Kidney glomerular epithelial cell (primary cell): ENCODE results near the gene WBP2.

Experiments
- DNase-seq: peaks from one replicate; lab custom pipeline; 2025; lab: John Stamatoyannopoulos, UW

WBP2 gene

DNA sequence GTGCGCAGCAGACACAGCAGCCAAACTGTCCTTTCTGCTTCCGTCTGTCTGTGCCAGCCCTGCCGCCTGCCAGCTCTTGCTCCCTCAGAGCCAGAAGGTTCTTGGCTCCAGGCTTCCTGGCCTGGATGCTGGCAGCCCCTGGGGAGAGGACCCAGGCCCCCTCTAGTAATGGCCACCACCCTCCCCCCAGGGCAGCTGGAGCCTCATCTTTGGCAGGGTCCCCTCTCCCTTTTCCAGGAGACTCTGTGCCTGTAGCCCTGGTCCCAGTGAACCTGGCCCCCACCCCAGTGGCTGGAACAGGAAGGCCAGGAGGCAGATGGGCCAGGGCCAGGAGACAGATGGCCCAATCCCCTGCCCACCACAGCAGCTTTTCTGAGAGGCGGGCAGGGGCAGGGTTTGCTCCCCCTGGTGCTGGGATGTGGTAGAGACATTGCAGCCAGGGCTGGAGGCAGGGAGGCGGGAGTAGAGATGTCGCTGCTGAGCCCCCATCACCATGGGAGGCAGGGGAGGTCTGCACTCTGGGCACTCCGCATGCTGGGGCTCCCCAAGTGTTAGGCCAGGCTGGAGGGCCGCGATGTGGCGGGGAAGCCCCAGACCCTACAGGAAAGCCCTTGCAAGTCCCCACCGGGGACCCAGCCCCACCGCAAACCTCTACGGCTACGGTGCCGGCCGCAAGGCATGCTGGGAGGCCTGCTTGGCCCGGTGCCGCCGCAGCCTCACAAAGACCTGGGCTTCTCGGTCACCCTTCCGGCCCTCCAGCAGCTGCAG lies 27.6 kb downstream of the WBP2 start:
- DNase-seq, result no peak

DNA sequence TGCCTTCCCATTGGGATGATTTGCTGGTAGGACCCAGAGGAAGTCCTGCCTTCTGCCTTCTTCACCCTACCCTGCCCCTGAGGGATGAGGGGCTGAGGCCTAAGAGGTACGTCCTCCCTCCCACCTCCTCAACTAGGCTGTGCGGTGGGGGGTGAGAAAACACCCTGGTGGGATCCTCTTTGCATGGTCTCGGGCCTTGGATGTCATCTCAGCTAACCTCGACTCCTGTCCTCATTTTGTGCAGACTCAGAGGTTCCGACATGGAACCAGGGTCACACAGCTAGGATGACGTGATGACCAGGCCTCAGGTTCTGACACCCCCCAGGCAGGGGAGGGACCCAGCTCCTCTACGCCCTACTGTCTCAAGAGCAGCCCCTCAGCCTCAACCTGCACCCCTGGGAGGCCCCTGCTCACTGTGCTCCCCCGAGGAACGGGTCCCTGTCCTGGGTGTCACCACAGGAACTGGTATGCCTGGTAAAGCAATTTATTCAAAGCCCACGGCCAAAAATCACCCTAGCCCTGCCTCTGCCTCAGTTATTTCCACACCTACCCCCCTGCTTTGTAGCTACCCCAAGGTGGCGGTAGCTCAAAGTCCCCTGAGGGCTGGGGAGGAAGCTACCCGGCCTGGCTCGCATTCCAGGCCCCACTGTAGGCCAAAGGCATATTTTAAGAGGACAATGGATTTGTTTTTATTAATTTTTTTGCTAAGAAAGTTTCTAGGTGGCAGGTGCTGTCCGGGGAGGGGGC lies 28.4 kb downstream of the WBP2 start:
- DNase-seq, result no peak

GRCh38 chr17:75825748-75826370 lies 29.3 kb downstream of the WBP2 start:
- no peak for DNase-seq

GRCh38 chr17:75825149-75825552 lies 30.0 kb downstream of the WBP2 start:
- no peak for DNase-seq

DNA sequence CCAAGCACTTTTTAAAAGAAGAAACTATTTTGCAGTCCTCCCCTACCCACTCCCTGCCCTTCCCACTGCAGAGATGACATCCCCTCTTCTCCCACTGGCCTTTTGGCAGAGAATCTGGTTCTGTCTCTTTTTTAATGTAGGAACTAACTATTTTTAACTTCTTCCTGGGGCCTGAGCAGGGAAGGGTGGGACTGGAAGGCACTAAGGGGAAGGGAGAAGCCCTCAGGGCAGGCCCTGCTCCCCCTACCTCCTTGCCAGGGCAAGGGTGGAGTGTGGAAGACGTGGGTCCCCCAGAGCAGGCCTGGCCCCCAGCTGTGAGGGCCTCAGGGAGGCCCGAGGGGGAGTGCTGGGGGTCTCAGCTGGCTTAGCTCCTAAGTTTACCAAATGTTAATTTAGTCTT lies 30.5 kb downstream of the WBP2 start:
- DNase-seq, result no peak

DNA sequence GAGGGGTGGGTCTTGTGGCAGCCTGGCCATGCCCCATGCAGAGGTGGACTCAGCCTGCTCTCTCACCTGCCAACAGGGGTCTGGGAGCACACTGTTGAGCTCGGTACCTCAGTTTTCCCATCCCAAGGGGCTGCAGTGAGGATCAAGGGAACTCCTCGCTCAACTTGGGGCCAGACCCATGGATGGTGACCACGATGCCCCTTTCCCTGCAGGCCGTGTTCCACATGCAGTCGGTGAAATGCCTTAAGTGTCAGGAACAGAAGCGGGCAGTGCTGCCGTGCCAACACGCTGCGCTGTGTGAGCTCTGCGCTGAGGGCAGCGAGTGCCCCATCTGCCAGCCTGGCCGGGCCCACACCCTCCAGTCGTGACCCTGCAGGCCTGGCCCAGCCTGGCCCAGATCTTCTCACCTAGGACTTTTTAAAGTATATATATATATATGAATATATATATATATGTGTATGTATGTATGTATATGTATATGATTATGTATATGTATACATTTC lies 31.0 kb downstream of the WBP2 start:
- DNase-seq, result no peak

DNA sequence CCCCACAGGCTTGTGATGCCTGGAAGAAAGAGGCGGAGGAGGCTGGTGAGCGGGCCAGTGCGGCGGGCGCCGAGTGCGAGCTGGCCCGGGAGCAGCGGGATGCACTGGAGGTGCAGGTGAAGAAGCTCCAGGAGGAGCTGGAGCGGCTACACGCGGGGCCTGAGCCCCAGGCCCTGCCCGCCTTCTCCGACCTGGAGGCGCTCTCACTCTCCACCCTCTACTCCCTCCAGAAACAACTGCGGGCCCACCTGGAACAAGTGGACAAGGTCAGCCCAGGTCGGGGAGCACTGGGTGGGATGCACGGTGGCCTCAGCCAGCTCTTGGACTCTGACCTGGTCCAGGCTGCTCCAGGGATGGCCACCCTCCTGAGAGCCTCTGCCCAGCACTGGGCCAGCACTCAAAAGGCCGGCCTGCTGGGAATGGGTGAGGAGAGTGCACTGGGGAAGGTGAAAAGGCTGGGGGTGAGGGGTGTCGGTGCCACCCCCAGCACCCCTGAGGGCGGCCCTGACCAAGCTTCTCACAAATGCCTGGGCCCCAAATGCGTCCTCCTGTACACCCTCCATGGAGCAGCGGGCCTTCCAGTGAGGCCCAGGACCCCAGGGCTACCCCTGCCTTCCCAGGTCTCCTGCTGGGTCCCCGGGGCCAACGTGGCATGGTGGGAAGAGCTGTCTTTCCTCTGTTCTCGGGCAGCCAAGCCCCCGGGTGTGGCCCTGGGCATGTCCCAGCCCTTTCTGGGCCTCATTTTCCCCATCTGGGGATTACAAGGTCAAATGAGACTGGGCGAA lies 31.7 kb downstream of the WBP2 start:
- DNase-seq, result no peak

DNA sequence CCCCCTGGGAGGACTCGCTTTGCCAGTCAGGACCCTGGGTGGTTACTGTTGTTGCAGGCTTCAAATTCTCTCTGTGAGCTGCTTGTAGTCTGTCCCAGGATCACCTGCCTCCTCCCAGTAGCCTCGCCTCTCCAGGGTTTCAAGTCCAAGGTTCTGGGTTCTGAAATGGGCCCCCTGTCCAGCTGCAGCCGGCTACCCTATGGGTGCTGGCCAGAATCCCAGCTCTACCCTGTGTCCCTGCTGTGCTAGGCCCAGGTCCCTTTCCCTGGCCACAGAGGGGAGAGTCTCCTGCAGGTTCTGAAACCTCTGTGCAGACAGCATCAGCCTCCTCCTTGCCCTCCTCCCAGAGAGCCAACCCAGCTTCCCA lies 32.4 kb downstream of the WBP2 start:
- no peak for DNase-seq

DNA sequence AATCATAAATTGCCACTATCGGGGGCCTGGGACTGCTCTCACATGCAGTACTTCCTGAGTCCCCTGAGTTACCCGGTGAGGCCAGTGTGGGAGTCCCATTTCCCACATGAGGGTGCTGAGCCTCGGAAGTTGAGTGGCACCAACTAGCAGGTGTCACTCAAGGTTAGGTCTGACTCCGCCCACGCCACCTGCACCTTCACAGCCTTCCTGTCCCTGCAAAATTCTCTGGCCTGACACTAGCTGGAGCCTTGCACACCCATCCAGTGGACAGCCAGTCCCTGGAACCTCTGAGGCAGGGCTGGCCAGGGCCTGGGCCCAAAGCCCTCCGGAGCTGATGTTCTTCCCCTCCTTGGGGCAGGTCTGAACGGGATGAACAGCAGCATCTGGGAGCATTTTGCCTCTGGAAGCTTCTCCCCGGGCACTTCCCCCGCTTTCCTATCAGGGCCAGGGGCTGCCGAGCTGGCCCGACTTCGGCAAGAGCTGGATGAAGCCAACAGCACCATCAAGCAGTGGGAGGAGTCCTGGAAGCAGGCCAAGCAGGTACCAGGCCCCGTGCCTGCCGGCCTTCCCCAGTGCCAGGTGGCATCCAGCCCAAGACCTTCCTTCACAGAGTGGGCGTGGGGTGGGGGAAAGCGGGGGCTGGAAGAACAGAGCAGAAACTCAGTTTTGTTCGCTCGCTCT lies 32.9 kb downstream of the WBP2 start:
- no peak for DNase-seq

- no peak for DNase-seq
These were observed 33.6 kb downstream of the WBP2 start for GRCh38 chr17:75821552-75821951.

DNA sequence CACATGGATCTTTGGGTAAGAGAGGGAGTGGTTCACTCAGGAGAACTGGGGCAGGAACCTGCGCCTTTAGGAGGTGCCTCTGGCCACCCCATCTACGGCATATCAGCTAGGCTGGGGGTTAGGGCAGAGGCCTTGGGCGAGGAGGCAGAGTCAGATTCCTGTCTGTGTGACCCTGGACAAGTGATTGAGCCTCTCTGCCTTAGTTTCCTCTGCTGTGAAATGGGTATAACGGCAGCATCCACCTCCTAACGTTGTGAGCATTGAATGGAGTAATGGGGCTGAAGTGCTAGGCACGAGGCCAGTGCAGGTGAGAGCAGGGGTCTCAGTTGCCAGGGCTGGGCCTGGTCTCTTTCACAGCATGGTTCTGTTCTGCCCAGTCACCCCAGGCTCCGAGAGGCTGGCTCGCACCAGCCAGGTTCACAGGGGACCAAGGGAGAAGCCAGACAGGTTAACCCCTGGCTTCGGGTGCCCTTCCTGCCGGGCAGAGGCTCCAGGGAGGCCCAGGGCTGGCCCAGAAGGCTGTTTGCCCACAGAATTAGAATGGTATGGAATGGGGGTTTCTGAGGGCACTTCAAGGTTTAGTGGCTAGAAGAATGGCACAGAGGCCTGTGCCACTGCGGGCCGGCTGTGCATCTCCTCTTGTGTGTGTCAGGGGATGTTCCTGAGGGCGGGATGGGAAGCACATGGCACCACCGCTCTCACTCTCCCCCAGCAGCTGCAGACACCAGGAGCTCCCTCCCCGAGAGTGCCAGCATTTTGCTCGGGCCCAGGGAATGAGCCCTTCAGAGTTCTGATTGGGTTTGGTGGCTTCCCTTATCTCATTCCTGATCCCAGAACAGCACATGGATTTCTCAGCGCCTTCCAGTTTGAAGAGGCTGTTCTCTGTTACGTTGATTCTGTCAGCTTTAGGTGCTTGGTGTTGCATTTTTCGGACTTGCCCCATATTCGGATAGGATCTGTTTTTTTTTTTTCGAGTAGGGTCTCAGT lies 34.7 kb downstream of the WBP2 start:
- DNase-seq, result no peak

DNA sequence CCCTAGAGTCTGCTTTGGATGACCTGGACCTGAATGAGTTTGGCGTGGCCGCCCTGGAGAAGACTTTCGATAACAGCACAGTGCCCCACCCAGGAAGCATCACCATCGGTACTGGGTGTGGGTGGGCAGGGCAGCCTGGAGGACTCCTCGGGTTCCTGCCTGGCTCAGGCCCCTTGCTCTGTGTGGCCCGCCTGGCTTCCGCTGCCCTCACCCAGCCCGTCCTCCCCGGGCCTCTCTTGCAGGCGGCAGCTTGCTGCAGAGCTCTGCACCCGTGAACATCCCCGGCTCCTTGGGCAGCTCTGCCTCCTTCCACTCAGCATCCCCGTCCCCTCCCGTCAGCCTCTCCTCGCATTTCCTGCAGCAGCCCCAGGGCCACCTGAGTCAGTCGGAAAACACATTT lies 35.5 kb downstream of the WBP2 start:
- no peak for DNase-seq

- no peak for DNase-seq
These were observed 36.0 kb downstream of the WBP2 start for GRCh38 chr17:75819116-75819515.

GRCh38 chr17:75818326-75818885 lies 36.7 kb downstream of the WBP2 start:
- no peak for DNase-seq

GRCh38 chr17:75817571-75817970 lies 37.6 kb downstream of the WBP2 start:
- DNase-seq, result no peak

DNA sequence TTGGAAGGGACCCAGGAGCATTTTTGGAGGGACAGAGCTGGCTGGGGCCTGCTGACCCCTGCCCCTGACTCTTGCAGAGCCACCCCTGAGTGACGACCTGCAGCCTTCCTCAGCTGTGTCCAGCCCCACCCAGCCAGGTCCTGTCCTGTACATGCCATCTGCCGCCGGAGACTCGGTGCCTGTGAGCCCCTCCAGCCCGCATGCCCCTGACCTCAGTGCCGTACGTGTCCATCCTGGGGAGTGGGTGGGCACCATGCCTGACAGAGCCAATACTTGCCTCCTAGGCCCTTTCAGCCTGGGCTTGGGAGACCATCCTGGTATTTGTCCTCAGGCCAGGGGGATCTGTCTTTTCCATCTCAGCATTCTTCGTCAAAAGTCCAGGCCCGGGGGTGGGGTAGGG lies 38.4 kb downstream of the WBP2 start:
- DNase-seq, result no peak

GRCh38 chr17:75815399-75815798 lies 39.7 kb downstream of the WBP2 start:
- no peak for DNase-seq

DNA sequence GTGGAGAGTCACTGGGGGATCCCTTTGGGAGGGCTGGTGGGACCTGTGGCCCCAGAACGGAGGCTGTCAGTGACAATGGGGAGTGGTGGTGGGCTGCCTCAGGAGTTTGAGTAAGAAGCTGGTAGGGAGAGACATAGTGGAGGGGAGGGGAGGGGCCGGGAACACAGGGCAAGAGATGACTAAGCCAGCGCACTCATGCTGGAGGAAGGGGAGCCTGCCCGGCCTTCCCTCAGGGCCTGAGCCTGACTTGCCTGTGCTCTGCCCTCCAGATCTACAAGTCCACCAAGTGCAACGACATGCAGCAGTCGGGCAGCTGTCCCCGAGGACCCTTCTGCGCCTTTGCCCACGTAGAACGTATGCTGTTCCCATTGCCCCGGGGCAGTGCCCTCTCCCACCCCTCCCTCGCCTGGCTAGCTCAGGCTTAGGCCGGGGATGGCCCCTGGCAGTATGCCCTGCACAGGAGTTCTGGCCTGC lies 40.2 kb downstream of the WBP2 start:
- DNase-seq, result no peak

DNA sequence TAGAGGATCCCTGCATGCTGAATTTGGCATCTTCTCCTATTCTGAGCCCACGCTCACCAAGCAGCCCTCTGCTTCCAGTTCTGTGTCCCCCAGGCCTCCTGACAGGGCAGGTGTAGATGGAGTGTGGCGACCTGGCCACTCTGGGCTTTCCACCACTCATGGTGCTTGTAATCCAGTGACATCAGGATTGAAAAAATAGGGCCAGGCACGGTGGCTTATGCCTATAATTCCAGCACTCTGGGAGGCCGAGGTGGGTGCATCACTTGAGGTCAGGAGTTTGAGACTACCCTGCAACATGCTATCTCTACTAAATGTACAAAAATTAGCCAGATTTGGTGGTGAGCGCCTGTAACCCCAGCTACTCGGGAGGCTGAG lies 41.1 kb downstream of the WBP2 start:
- DNase-seq, result no peak
